ENCODE measurements around the gene BSPRY.
"Not testable (repeated sequence)": the region's sequence is repeated elsewhere in the genome, so short reads cannot be mapped to it uniquely, and the experiment has no call there.

GRCh38 chr9:113406353-113406752, 57.0 kb downstream of the BSPRY start:
- not testable (repeated sequence) for TF ChIP-seq CTCF, POLR2A (IDR thresholded peaks at IDR 0.05)

Measured in uterus (tissue), 2 donors.